Measurements from ENCODE around the gene ZSWIM6.

Gene ZSWIM6

DNA sequence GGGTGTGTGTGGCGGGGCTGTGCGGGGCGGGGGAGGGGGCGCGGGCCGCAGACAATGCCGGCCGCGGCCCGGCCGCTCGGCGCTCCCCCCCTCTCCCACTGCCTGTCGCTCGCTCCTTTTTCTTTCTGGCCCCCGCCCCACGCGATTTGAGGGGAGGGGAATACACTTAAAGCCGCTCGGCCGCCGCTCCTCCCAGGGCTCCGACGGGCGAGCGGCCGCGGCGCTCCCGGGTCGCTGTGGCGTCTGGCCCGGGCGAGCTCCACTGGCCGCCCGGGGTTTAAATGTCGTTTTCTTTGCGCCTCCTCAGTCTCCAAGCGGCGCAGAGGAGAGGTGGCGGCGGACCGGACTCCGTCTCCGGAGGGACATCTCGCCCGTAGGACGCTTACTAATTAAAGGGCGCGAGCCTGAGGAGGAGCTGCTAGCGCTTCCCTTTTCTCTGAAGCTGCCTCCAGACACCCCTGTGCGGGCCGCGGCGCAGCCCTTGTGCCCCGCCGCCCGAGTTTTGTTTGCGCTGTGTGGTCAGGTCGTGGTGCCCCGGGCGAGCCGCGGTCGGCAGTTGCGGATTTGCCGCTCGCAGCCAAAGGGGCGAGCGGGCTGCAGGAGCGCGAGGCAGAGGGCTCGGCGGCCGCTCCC lies 1.4 kb downstream of the ZSWIM6 start:
- peak; percentile 86 for DNase-seq

DNA sequence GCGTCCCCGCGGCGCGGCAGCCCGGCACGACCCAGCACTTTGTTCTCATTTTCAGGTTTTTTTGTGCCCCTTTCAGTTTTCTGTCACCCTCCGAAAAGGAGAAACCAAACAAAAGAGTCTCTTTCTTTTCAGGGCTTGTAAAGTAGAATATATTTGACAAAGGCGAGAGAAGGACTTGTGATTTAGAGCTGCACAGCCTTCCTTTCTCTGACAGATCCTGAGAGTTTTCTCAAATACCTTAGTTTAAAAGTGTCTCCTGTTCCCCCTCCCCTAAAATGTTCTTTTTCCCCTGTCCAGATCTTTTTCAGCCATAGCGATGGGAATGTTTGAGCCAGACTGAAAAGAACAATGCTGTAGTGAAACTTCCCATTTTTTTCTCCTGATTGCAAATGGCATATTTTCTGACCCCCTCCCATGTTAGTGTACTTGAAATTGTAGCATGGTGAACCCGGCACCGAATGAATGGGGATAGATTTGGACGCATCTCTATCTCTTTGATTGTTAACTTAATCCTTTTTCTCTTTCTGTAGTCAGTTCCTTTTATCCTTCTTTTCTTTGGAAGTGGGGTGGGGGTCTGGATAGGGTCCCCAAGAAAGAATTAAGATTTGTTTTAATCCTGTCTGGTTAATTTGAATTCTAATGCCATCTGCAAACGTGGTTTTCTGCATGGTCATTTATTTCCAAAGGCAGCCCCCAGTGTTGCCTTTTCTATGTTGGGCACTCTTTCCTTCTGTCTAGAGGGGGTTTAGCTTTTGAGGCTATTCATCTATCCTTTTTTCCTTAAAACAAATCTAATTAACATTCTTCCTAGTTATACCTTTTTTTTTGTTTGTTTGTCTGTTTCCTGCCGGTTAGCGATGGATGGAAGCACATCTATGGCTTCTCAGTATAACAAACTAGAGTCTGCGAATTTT lies 2.2 kb downstream of the ZSWIM6 start:
- DNase-seq = no peak

DNA sequence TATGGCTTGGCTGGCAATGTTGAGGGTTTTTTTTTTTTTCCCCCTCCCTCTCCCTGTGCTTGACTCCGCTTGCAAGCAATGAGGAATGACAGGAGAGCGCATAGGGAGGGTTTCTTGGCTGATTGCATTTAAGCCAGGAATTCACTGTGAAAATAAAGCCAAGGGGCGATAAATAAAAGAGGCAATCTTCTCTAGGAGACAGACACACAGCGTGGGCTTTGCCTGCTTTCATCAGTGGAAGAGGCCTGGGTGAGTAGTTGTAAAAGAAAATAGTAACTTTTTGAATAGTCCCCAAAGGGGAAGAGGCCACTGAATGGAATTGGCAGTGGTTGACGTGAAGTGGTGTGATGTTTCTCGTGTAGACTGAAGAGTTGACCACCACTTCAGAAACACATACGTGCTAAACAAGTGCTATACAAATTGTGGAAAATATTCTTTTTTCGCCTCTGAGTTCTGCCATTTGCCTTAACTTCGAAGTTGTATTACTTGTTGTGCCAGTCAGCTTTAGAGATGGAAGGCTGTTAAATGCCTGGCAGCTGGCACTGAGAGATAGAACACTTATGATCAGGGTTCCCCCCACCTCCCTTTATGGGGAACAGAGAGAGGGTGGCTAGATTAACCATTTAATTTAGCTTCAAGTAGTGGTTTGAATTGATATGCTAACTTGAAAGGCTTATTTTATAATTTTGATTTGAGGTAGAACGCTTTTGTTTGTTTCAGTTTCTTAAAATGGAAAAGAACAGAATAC lies 3.0 kb downstream of the ZSWIM6 start:
- DNase-seq = peak; percentile 74

DNA sequence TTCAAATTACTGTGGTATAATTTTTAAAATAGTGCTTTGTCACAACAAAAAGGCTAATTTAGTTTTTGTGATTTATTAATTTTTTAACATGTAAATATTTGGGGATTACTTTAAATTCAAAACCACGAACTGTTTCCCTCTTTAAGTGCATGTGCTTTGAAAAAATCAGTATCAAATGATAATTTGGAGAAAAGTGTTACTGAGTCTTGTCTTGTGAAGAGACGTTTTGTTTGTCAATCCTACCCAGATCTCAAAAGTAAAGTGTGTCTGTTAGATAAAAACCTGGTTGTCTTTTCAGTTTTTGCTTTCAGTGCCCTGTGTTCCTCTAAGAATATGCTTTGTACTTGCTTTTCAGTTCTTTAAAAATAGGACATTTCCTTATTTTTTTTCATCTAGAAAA lies 7.7 kb downstream of the ZSWIM6 start:
- no peak for DNase-seq

DNA sequence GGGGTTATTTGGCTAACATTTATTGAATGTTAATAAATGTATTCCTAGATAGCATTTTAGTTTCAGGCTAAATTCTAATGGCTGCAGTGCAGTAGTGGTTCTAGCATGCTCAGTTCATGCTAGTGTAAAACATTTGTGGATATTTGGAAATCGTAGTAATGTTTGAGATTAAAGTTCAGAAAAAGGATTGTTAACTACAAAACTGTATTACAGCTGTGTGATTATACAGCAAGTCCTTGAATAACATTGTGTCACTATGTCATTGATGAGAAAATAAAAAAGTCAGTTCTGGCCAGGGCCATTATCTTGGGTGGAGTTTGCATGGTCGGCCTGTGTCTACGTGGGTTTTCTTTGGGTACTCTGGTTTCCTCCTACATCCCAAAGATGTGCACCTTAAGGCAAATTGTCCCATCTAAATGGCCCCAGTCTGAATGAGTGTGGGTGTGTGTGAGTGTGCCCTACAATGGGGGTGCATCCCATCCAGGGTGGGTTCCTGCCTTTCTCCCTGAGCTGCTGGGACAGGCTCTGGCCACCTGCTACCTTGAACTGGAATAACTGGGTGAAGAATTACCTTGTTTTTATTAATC lies 8.8 kb downstream of the ZSWIM6 start:
- no peak for DNase-seq

DNA sequence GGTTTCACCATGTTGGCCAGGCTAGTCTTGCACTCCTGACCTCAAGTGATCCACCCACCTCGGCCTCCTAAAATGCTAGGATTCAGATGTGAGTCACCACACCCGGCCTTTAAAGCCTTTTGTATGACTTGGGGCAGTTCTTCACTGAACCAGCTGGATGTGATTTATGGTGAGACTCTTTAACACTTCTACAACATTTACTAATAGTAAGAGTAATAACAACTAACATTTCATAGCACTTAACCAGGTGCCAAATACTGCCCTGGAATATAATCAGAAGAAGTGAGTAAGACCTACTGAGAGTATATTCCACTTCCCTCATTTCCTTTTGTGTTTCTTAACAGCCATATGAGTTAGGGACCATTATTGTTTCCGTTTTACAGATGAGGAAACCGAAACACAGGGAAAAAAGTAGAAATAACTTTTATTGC lies 10.0 kb downstream of the ZSWIM6 start:
- no peak for DNase-seq

DNA sequence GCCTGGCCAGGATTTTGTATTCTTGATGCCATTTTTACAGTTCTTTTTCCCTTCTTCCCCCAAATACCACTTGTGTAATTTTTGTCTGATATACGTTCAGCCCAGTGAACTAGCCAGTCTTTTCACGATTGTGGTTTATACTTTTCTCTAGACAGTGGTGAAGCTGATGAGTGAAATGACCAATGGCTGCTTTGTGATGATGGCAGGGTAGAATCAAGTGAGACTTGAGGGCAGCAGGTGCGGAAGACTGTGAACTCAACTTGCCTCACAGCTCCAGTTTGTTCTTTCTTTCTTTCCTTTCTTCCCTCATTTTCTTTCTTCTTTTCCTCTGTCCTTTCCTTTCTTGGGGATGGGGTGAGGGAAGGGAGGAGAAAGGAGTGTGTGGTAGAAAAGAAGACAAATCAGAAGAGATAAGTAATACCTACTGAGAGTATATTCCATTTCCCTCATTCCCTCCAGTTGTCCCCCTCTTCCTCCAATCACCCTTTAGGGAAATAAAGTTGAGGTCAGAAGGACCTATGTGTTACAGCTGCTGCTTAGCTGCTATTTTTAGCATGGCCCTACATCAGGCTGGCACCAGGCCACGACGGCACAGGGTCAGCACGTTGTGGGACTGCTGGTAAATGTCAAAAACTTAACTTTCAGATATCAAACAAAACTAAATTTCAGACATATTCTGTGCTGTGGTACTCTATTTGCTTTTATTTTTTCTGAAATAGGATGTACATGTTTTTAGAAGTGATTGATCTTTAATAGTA lies 12.3 kb downstream of the ZSWIM6 start:
- no peak for DNase-seq

DNA sequence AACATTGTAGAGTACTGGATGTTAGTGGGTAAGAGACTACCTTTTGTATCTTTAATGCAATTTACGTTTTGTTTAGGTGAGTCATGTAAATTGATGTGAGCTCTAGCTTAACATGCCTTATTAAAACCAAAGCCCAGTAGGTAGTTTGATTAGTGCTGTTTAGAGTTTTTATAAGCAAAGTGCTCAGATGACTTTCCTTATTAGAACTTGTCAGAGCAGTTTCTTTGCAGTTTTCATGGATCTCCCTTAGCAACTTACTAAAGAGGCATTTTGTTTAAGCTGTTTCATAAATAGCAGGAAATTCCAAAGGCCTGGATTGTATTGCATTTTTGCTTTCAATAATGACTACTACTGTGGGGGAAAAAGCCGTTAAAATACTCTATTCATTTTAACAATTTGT lies 14.5 kb downstream of the ZSWIM6 start:
- DNase-seq = no peak

DNA sequence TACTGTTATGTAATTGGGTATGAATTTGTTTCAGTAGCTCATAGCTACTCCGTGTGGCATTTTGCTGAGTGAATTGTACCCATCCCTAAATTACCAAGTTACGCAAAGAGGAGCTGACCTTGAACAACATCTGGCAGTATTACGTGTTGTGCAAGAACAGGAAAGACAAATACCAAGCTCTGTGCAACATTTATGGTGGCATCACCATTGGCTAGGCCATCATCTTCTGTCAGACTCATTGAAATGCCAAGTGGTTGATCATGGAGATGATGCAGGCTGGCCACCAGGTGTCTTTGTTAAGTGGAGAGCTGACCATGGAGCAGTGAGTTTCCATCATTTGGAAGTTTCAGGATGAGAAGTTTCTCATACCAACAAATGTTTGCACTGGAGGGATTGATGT lies 15.0 kb downstream of the ZSWIM6 start:
- DNase-seq = no peak

DNA sequence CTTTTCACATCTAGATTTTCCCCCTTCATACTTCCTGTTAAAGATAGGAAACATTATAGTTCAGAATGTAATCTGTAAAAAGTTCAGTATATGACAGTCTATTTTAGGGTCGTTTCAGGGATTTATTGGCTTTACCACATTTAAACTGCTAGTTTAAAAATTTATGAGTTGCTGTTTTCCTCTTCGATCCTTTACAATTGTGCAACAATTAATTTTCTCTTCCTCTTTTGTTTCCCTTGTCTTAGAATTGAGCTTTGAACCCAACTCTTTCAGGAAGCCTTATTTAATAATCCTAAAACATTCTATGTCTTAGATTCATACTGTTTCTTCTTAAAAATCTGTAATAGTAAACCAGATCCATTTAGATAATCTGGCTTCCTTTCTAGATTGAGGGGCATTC lies 16.4 kb downstream of the ZSWIM6 start:
- no peak for DNase-seq

DNA sequence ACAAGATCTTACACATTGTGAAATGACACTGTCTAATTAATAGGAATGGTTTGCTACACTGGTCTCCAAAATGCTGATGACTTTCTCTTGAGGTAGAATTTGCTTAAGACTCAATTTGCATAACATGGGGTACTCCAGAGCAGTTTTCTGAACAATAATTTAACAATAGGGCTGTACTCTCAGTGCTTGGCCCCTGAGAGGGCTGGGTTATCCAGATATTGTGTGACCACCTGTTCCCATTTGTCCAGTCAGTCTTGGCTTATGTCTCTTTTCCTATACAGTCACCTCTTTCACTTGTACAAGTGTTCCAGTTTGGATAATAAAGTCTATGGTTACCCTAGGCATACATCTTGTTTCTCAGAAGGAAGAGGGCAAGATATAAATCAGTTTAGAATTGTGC lies 17.9 kb downstream of the ZSWIM6 start:
- DNase-seq = no peak

DNA sequence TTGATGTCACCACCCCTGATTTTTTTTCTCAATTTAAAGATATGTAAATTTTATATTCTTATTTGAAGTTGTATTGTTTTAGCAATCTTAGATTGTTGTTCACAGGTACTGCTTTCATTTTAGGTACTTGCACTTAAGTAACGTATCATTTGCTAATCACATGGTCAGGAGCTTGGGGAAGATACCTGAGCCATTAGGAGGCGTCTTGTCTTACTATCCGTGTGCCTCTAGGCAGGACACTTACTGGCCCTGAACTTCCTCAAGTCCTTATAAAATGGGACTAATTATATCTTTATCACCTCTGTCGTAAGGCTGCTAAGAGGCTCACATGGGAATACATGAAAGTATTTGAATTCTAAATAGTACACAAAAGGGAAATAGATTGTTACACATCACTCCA lies 18.5 kb downstream of the ZSWIM6 start:
- DNase-seq = no peak

DNA sequence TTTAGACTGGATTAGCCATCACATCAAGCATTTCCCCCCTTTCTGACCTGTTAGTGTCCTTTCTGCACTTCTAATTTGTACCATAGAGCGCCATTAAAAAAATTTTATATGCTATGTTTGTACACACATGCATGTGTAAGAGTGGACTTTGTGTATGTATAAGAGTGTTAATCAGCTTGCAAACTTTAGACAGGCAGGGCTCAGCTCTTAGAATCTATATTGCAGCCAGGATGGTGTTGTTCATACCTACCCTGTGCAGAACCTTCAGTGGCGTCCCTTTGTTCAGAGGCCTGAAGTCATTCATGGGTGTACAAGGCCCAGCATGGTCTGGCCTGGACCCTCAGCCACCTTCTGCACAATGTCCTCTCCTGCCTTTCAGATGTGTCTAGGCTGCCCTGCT lies 19.7 kb downstream of the ZSWIM6 start:
- no peak for DNase-seq

DNA sequence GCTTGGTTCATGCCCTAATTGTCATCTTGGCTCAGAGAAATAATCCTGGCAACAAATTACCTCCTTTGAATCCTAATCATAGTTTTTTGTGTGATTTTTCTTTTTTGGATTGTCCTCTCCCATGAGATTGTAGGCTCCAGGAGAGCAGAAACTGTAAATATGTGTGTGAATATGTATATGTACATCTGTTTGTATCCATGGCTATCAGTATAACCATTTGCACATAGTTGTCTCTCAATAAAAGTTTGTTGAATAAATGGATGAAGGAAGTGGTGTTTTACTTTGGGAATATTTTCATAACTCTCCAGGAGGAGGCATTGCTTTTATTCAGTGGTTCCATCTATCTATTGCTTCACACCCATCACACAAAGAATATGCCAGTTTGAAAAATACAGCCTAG lies 20.1 kb downstream of the ZSWIM6 start:
- DNase-seq = no peak

DNA sequence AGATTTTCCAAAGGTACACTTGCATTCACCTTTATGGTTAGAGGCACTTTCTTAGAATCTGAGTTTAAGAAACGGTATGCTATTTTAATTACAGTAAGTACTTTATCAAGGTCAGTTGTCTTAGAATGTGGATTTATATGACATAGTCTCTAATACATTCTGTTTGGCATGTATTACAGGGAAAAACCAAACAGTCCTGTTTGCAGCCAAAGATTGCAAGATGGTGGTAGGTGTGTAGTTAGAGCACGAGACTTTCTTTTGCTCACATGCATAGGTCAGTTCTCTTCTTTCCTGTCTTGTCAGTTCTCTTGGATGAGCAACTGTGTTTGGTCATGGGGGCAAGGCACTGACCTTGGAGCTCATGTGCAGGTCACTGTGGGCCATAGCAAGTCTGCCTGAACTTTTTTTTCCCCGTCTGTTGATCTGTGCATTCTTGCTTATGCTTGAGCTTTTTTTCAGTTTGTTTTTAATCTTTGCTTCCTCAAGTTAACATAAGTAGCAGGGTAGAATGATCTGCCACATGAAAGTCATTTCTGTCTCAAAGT lies 20.6 kb downstream of the ZSWIM6 start:
- no peak for DNase-seq

DNA sequence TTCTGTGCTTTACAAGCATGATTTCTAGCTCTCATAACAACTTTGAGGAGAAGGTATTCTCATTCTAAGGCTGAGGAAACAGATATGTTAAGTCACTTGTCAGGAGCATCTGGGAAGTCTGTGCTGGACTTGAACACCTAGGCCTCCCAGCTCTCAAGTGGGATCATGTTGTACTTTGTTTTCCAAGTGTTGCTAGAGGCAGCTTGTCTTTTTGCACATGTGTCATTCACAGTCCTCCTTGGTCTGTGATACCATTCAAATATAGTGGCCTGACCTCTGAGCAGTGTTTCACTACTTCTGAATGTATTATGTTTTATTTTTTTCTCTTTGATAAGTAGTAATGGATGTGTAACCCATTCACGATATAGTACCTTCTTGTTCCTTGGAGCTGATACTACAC lies 21.2 kb downstream of the ZSWIM6 start:
- DNase-seq = no peak

DNA sequence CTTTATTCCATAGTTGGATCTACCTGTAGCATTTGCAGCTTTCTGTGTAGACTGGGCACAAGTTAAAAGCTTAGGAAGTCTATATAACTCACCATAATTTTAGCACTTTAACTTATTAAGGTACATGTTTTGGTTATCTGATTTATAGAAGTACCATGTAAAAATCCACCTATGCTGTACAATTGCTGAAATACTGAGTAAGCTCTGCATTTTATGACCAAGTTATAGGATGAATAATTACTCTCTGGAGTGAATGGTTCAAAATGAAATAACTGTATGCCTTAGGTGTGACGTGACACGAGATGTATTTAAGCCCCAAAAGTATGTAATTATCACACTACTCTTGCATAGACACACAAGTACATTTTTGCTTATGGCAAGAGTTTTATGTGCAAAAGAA lies 22.1 kb downstream of the ZSWIM6 start:
- no peak for DNase-seq

DNA sequence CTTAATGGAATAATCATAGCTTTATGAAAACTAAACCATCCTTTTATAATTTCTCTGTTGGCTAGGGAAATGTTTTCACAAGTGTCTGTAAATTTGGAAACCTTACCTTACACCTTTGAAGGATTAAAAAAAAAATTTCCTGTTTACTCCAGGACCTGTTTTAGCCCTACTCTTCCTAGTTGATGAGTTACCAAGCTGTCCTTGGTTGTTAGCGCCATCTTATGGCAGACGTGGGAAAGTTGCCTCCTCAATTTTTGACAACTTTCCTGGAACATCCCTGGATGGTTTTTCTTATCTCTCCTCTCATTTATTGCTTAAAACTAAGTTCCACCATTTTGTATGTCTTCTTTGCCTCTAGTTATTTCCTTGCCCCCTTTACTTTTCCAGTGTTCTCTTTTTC lies 25.7 kb downstream of the ZSWIM6 start:
- DNase-seq = no peak

DNA sequence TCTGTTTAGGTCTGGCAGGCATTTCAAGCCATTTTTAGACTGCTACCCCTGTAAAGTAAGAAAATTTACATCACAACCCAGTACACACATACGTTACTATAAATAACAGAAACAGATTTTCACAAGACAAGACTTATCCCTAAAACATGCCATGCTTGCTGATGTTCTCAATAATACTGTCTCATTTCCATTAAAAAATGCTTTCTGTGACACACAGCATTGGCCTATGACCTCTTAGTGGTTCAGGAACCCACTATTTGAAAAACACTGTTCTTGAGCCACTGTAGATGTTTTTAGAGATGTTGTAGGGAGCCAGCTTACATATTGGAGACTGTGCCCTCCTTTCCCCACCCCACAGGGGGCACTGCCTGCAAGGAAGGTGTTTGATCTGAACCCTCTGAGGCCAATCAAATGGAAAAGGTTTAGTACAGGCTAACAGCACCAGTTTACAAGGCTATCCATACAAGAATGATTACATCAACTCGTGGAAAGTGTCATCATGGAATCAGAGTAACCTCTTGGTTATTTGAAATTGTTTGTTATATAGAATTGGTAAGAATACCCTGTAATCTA lies 30.8 kb downstream of the ZSWIM6 start:
- no peak for DNase-seq

DNA sequence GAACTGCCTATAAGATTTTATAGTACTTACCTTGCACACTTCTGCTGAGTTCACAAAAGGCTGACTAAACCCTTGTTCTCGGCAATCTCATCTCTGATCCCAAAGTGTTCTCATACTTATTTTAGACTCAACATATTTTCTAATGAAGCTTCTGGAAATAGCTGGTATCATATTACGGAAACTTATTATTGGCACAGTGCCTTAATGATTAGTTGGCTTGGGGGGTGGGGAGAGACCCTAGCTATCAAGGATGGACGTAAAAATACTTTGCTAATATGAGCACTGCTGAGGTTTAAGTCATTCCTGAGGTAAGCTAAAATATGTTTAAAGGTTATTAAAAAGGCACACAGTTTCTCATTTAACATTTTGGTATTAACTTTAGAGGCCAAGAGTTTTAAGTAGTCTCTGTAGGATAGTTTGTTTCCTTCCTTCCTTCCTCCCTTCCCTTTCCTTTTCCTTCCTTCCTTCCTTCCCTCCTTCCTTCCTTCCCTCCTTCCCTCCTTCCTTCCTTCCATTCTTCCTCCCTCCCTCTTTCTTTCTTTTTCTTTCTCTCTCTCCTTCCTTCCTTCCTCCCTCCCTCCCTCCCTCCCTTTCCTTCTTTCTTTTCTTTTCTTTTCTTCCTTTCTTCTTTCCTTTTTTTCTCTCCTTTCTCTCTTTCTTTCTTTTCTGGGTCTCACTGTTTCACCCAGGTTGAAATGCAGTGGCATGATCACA lies 31.5 kb downstream of the ZSWIM6 start:
- DNase-seq = no peak

Measured in retina (tissue), 1 donor.